ENCODE results near the gene STARD6.

STARD6 gene

DNA sequence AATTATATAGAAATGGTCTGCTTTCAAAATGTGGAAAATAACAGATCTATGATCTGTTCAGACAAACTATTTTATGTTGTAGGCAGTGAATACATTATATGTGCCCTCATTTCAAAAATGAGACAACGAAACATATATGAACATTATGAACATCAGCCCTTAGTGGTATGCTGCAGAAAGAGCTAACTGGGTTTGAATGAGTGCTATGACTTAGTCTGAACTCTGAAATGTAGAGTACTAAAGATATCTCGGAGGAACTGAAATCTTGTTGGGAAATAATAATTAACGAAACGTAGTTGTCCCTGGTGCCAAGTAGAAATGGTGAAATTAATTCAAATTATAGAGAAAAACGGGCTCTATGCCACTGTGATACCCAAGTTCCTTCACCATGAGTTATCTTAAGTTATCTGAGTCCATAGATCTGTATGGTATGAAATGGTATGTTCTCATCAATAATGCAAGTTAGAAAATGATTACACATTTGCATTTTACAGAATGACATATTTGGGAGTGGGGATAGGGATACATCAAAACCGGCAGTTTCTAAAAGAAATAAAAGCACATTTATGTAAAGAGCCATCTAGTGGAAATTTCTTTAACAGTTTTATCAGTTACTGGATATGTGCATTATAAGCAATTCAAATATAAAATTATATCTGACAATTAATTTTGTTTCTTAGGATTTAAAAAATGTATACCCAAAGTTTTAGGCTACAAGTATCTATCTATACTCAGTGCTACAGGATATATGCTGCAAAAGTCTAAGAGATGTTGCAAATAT is 26.7 kb downstream of the STARD6 start:
- Mint-ChIP-seq H3K4me3 (no peak overlapping the region), H3K36me3 (ENCODE audit: low read depth) (peaks cover 5% of the 10 kb centered on the region), H3K9me3 (peaks cover 10% of the 10 kb centered on the region), H3K27ac (no peak overlapping the region), H3K4me1 (peaks cover 17% of the 10 kb centered on the region), H3K27me3 (ENCODE audit: low read depth, poor library complexity) (no peaks in the 10 kb centered on the region)
- no peak for DNase-seq
- TF ChIP-seq, protein P1, sequence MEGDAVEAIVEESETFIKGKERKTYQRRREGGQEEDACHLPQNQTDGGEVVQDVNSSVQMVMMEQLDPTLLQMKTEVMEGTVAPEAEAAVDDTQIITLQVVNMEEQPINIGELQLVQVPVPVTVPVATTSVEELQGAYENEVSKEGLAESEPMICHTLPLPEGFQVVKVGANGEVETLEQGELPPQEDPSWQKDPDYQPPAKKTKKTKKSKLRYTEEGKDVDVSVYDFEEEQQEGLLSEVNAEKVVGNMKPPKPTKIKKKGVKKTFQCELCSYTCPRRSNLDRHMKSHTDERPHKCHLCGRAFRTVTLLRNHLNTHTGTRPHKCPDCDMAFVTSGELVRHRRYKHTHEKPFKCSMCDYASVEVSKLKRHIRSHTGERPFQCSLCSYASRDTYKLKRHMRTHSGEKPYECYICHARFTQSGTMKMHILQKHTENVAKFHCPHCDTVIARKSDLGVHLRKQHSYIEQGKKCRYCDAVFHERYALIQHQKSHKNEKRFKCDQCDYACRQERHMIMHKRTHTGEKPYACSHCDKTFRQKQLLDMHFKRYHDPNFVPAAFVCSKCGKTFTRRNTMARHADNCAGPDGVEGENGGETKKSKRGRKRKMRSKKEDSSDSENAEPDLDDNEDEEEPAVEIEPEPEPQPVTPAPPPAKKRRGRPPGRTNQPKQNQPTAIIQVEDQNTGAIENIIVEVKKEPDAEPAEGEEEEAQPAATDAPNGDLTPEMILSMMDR (IDR thresholded peaks at IDR 0.05): no peak

DNA sequence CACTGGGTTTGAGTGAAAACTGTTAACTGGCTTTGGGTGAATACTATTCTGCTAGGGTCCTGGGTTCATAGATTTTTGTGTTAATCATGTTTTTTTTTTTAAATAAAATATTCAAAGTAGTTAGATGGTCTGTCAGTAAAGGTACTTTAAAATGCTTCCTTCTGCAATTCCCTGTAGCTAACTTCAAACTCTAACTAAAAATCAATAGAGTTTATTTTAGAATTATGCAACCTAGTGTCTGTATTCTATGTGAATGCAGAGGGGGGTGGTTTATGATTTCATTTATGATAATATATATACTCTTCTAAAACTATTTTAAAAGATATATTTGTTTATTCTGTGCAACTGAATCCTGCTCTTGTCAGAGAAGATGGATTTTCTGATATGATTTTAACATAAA is 27.9 kb downstream of the STARD6 start:
- H3K27me3 Mint-ChIP-seq (ENCODE audit: low read depth, poor library complexity): no peaks in the 10 kb centered on the region
- H3K27ac Mint-ChIP-seq: no peak overlapping the region
- peaks cover 4% of the 10 kb centered on the region for H3K9me3 Mint-ChIP-seq
- TF ChIP-seq, protein P1 (IDR thresholded peaks at IDR 0.05): no peak
- peaks cover 10% of the 10 kb centered on the region for H3K4me1 Mint-ChIP-seq
- no peaks in the 10 kb centered on the region for H3K36me3 Mint-ChIP-seq (ENCODE audit: low read depth)
- H3K4me3 Mint-ChIP-seq: no peak overlapping the region
- no peak for DNase-seq

DNA sequence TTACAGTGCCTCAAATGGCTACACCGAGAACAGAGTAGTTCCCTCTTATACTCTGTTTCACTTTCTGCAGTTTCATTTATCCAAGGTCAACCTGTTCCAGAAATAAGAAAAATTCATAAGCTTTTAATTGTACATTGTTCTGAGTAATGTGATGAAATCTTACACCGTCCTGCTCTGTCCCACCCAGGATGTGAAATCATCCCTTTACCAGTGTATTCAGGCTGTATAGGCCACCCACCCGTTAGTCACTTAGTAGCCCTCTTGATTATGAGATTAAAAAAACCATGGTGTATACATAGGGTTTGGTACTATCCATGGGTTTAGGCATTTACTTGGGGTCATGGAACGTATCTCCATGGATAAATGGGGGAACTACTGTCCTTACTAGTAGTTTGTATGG is 29.8 kb downstream of the STARD6 start:
- no peak for DNase-seq
- no peaks in the 10 kb centered on the region for H3K36me3 Mint-ChIP-seq (ENCODE audit: low read depth)
- H3K4me3 Mint-ChIP-seq: no peak overlapping the region
- TF ChIP-seq, protein P1 (IDR thresholded peaks at IDR 0.05): no peak
- H3K27me3 Mint-ChIP-seq (ENCODE audit: low read depth, poor library complexity): no peaks in the 10 kb centered on the region
- H3K4me1 Mint-ChIP-seq: no peaks in the 10 kb centered on the region
- no peaks in the 10 kb centered on the region for H3K9me3 Mint-ChIP-seq
- H3K27ac Mint-ChIP-seq: no peak overlapping the region

DNA sequence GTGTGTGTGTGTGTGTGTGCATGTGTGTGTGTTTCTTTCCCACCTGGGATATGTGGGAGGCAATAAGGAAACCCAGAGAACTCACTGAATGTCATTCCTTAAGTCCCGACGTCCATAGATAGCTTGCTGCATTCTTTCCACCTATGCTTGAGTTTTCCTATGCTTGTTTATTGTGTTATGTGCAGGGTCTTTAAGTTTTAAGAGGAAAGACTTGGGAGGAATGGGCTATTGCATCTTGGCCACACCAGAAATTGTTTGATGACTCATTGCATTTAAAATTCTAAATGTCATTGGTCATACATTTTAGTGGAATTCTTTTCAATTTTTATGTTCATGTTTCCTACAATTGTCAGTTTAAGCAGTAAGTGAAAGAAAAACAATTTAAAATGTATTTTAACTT is 33.7 kb downstream of the STARD6 start:
- H3K27me3 Mint-ChIP-seq (ENCODE audit: low read depth, poor library complexity): no peaks in the 10 kb centered on the region
- no peaks in the 10 kb centered on the region for H3K4me1 Mint-ChIP-seq
- TF ChIP-seq, protein P1 (IDR thresholded peaks at IDR 0.05): no peak
- H3K9me3 Mint-ChIP-seq: no peaks in the 10 kb centered on the region
- H3K36me3 Mint-ChIP-seq (ENCODE audit: low read depth): no peaks in the 10 kb centered on the region
- no peak for DNase-seq
- no peak overlapping the region for H3K27ac Mint-ChIP-seq
- H3K4me3 Mint-ChIP-seq: no peak overlapping the region

DNA sequence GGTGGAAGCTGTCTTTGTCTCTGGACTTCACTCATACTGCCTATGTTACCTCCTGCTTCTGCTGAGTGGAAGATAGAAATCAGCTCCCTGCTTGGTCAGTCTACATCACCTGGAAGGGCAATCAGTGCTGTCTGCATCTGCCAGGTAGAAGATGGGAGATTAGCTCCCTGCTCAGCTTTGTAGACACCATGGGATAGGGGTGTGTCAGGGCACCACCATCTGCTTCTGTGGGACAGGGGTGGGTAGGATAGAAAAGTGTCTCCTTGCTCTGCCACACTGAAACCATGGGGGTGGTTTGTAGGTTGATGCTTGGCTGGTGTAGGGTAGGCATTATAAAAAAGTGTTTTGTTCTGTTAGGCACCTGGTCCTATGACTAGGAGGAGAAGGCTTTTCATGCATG is 34.1 kb downstream of the STARD6 start:
- Mint-ChIP-seq H3K4me1 (no peaks in the 10 kb centered on the region), H3K27ac (no peak overlapping the region), H3K9me3 (no peaks in the 10 kb centered on the region), H3K36me3 (ENCODE audit: low read depth) (no peaks in the 10 kb centered on the region), H3K27me3 (ENCODE audit: low read depth, poor library complexity) (no peaks in the 10 kb centered on the region), H3K4me3 (no peak overlapping the region)
- TF ChIP-seq, protein P1 (IDR thresholded peaks at IDR 0.05): no peak
- no peak for DNase-seq
